DOHH2 (cell line): ENCODE results near the gene SCO2.

Source experiments
- H3F3A ChIP-seq: fragments of 200-600 bp; sonication (generic), shearing (Covaris generic); 2 replicates; pipeline ENCODE4 v1.6.0; 2016; ENCODE audit warnings: antibody characterized with exemption, mild to moderate bottlenecking; ENCODE audit not compliant: control insufficient read depth, insufficient read depth
- H3K27ac ChIP-seq: fragments of 200-600 bp; sonication (generic); 2 replicates; pipeline ENCODE4 v1.5.1; 2014; ENCODE audit warnings: low read depth, mild to moderate bottlenecking, low read length, moderate library complexity
- H3K27me3 ChIP-seq: fragments of 200-600 bp; sonication (generic); 2 replicates; pipeline ENCODE4 v1.6.1; 2014; ENCODE audit warnings: mild to moderate bottlenecking, low read length, mixed read lengths; ENCODE audit not compliant: control insufficient read depth
- H3K36me3 ChIP-seq: fragments of 200-600 bp; sonication (generic); 2 replicates; pipeline ENCODE4 v1.6.1; 2014; ENCODE audit warnings: mild to moderate bottlenecking, low read length, moderate library complexity, mixed read lengths; ENCODE audit not compliant: control insufficient read depth
- H3K4me1 ChIP-seq: fragments of 200-600 bp; sonication (generic); 2 replicates; pipeline ENCODE4 v1.6.1; 2014; ENCODE audit warnings: mild to moderate bottlenecking, low read length, mixed read lengths; ENCODE audit not compliant: control insufficient read depth
- H3K4me2 ChIP-seq: fragments of 200-600 bp; sonication (generic); 2 replicates; pipeline ENCODE4 v1.6.0; 2014; ENCODE audit warnings: mild to moderate bottlenecking, low read length, moderate library complexity
- H3K4me3 ChIP-seq: fragments of 200-600 bp; sonication (generic); 2 replicates; pipeline ENCODE4 v1.5.1; 2014; ENCODE audit warnings: mild to moderate bottlenecking, low read length, mixed read lengths
- H3K79me2 ChIP-seq: fragments of 200-600 bp; sonication (generic); 2 replicates; pipeline ENCODE4 v1.6.1; 2014; ENCODE audit warnings: mild to moderate bottlenecking, low read length, mixed read lengths; ENCODE audit not compliant: control insufficient read depth
- H3K9me2 ChIP-seq: fragments of 200-600 bp; sonication (generic); replicated peaks from 2 replicates; pipeline ENCODE4 v1.6.1; 2014; ENCODE audit warnings: mild to moderate bottlenecking, low read length, mixed read lengths; ENCODE audit not compliant: control insufficient read depth
- H3K9me3 ChIP-seq: fragments of 200-600 bp; sonication (generic); 2 replicates; pipeline ENCODE4 v1.6.1; 2014; ENCODE audit warnings: antibody characterized with exemption, low read length, mixed read lengths; ENCODE audit not compliant: control insufficient read depth, insufficient read depth
- H4K20me1 ChIP-seq: fragments of 200-600 bp; sonication (generic); 2 replicates; pipeline ENCODE4 v1.6.0; 2014; ENCODE audit warnings: low read depth, mild to moderate bottlenecking, antibody characterized with exemption, low read length, moderate library complexity; ENCODE audit not compliant: control insufficient read depth, insufficient read depth
- CTCF ChIP-seq: fragments of 200-600 bp; sonication (generic); IDR thresholded peaks from one replicate; pipeline ENCODE4 v1.5.1; 2014; ENCODE audit warnings: antibody characterized with exemption, mild to moderate bottlenecking, low read depth, low read length; ENCODE audit not compliant: poor library complexity, severe bottlenecking
- EZH2phosphoT487 ChIP-seq: fragments of 200-600 bp; sonication (generic); IDR thresholded peaks from 2 replicates; pipeline ENCODE4 v1.6.1; 2017; ENCODE audit warnings: borderline replicate concordance, mild to moderate bottlenecking, antibody characterized with exemption, low read length, moderate library complexity, mixed read lengths

Gene SCO2

GRCh38 chr22:50529416-50529896, 4.1 kb upstream of the SCO2 start:
- Histone ChIP-seq H3K79me2 (peaks cover 32% of the 10 kb centered on the region), H3K36me3 (peaks cover 10% of the 10 kb centered on the region), H3K9me2 (no peaks in the 10 kb centered on the region), H3K9me3 (no peaks in the 10 kb centered on the region), H3K4me2 (peak overlapping the region; percentile 94; the same call in 1 of the 2 replicates), H3K27ac (no peak overlapping the region), H3F3A (peaks cover 37% of the 10 kb centered on the region), H4K20me1 (no peaks in the 10 kb centered on the region), H3K4me1 (peaks cover 50% of the 10 kb centered on the region), H3K27me3 (no peaks in the 10 kb centered on the region), H3K4me3 (peak overlapping the region; percentile 91)
- TF ChIP-seq EZH2phosphoT487 (no peak), CTCF (no peak)

GRCh38 chr22:50528682-50529415, 3.5 kb upstream of the SCO2 start:
- peaks cover 50% of the 10 kb centered on the region for H3K4me1 ChIP-seq
- no peak overlapping the region for H3K4me2 ChIP-seq
- H3K9me3 ChIP-seq: no peaks in the 10 kb centered on the region
- H3K36me3 ChIP-seq: peaks cover 16% of the 10 kb centered on the region
- TF ChIP-seq EZH2phosphoT487 (no peak), CTCF (no peak)
- no peaks in the 10 kb centered on the region for H4K20me1 ChIP-seq
- no peak overlapping the region for H3K4me3 ChIP-seq
- peaks cover 32% of the 10 kb centered on the region for H3F3A ChIP-seq
- H3K27me3 ChIP-seq: no peaks in the 10 kb centered on the region
- no peaks in the 10 kb centered on the region for H3K9me2 ChIP-seq
- H3K79me2 ChIP-seq: peaks cover 38% of the 10 kb centered on the region
- no peak overlapping the region for H3K27ac ChIP-seq

- H3K9me2 ChIP-seq: no peaks in the 10 kb centered on the region
- no peak overlapping the region for H3K4me2 ChIP-seq
- no peaks in the 10 kb centered on the region for H3K27me3 ChIP-seq
- no peak for TF ChIP-seq CTCF
- TF ChIP-seq EZH2phosphoT487: no peak
- H3K79me2 ChIP-seq: peaks cover 46% of the 10 kb centered on the region
- H3F3A ChIP-seq: peaks cover 27% of the 10 kb centered on the region
- peaks cover 46% of the 10 kb centered on the region for H3K4me1 ChIP-seq
- H3K9me3 ChIP-seq: no peaks in the 10 kb centered on the region
- peaks cover 24% of the 10 kb centered on the region for H3K36me3 ChIP-seq
- no peak overlapping the region for H3K27ac ChIP-seq
- no peak overlapping the region for H3K4me3 ChIP-seq
- H4K20me1 ChIP-seq: no peaks in the 10 kb centered on the region
Measured at GRCh38 chr22:50527921-50528681, 2.7 kb upstream of the SCO2 start.
